IPS-15b (cell line): Measurements from ENCODE around the gene C14orf93.
A peak's percentile ranks its signal among the peaks of the same experiment; 100 is the strongest.
"Not testable (repeated sequence)": the region's sequence is repeated elsewhere in the genome, so short reads cannot be mapped to it uniquely, and the experiment has no call there.

ENCODE experiments used
- H3K27me3 ChIP-seq: one replicate; pipeline ENCODE4 v1.6.1; 2013; ENCODE audit warnings: low read length; ENCODE audit not compliant: control insufficient read depth, insufficient read depth
- H3K36me3 ChIP-seq: one replicate; pipeline ENCODE4 v1.6.1; 2013; ENCODE audit warnings: low read length; ENCODE audit not compliant: control insufficient read depth, insufficient read depth
- H3K4me1 ChIP-seq: one replicate; pipeline ENCODE4 v1.6.1; 2013; ENCODE audit warnings: mild to moderate bottlenecking, low read length; ENCODE audit not compliant: control insufficient read depth, insufficient read depth
- H3K4me3 ChIP-seq: one replicate; pipeline ENCODE4 v1.5.1; 2013; ENCODE audit warnings: low read depth, low read length
- H3K9ac ChIP-seq: one replicate; pipeline ENCODE4 v1.6.1; 2013; ENCODE audit warnings: low read depth, mild to moderate bottlenecking, low read length
- H3K9me3 ChIP-seq: one replicate; pipeline ENCODE4 v1.6.1; 2013; ENCODE audit warnings: mild to moderate bottlenecking, low read length; ENCODE audit not compliant: control insufficient read depth, insufficient read depth

C14orf93 gene

DNA sequence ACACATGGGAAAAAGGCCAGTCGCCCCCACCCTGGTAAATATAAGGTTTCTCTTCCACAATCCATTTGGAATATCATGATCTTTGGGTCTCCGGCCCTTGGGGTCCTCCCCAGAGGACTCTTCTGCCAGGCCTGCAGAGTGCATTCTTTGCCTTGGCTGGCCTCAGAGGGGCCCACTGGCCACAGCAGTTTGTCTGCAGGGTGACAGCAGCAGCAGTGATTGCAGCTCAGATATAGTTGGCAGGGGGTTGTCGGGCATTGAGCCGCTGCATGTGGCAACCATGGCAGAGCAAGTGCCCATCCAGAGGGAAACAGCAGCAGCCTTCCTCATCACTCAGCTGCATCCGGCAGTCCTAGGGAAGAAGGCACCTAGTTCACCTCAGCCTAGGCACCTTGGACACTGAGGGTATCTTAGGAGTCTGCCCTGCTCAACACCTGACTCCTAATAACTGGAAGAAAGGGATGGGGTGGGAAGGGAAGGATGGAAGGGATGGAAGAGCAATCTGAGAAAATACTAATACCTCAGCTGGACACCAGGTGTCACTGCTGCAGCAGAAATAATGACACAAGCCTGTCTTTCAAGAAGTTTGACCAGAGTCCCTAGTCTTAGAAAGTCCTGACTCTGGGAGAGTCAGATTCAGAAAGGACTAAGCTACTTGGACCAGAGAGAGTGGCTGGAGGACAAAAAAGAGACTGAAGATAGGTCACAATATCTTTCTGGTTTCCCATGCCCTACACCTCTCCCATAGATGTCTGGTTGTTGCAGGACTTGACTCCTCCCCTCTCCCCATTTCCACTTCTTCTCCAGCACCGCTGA, 36.5 kb downstream of the C14orf93 start:
- Histone ChIP-seq H3K27me3 (no peaks in the 10 kb centered on the region), H3K4me1 (peaks cover 18% of the 10 kb centered on the region), H3K4me3 (no peak overlapping the region), H3K9me3 (no peaks in the 10 kb centered on the region), H3K36me3 (peaks cover 23% of the 10 kb centered on the region), H3K9ac (no peak overlapping the region)

DNA sequence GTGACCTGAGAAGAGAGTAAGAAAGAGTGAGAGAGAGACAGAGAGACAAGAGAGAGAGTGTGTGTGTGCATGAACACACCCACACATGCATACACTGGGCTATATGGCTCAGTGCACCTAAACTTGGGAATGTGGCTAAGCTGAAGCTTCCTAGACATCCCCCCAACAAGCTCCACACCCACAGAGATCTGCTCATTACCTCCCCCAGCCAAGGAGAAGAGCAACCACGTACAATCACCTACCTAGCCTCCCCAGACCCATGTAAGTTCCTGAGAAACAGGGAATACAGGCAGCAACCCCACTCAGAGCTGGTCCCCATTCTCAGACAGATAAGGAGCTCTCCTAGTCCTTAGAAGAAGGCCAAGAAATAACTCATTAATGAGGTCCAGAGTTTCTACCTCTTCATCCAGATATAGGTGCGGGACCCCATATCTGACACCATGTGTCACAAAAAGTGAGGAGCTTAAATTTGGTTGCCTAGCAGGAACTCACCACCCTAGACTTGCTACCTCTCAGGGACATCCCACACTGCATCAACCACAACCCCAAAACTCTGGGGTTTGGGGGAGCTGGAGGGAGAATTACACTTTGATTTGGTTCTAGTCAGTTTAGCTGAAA, 37.5 kb downstream of the C14orf93 start:
- Histone ChIP-seq H3K9ac (no peak overlapping the region), H3K9me3 (no peaks in the 10 kb centered on the region), H3K36me3 (peaks cover 23% of the 10 kb centered on the region), H3K27me3 (no peaks in the 10 kb centered on the region), H3K4me3 (no peak overlapping the region), H3K4me1 (peaks cover 11% of the 10 kb centered on the region)

DNA sequence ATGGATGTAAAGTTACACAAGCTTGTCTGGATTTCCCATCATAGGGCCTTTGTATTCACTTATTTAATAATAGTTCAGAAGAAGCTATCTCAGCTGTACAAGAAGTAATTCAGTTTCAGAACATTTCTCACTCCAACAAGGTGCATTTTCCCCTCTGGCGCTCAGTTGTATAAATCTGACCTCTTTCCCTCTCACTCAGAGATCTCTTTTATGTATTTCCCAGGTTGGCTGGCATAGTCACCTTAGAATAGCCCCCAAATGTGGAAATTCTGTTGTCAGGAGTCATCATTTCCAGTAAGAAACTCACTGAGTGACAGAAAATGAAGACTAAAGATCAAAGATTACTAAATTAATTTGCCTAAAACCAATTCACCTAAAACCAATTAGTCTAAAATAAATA, 38.8 kb downstream of the C14orf93 start:
- H3K9ac ChIP-seq = no peak overlapping the region
- H3K4me3 ChIP-seq = no peak overlapping the region
- H3K9me3 ChIP-seq = no peaks in the 10 kb centered on the region
- H3K4me1 ChIP-seq = no peaks in the 10 kb centered on the region
- peaks cover 23% of the 10 kb centered on the region for H3K36me3 ChIP-seq
- H3K27me3 ChIP-seq = no peaks in the 10 kb centered on the region

GRCh38 chr14:22966783-22967269, 43.1 kb downstream of the C14orf93 start:
- Histone ChIP-seq H3K4me3 (no peak overlapping the region), H3K36me3 (no peaks in the 10 kb centered on the region), H3K9me3 (no peaks in the 10 kb centered on the region), H3K27me3 (no peaks in the 10 kb centered on the region), H3K9ac (no peak overlapping the region), H3K4me1 (no peaks in the 10 kb centered on the region)

DNA sequence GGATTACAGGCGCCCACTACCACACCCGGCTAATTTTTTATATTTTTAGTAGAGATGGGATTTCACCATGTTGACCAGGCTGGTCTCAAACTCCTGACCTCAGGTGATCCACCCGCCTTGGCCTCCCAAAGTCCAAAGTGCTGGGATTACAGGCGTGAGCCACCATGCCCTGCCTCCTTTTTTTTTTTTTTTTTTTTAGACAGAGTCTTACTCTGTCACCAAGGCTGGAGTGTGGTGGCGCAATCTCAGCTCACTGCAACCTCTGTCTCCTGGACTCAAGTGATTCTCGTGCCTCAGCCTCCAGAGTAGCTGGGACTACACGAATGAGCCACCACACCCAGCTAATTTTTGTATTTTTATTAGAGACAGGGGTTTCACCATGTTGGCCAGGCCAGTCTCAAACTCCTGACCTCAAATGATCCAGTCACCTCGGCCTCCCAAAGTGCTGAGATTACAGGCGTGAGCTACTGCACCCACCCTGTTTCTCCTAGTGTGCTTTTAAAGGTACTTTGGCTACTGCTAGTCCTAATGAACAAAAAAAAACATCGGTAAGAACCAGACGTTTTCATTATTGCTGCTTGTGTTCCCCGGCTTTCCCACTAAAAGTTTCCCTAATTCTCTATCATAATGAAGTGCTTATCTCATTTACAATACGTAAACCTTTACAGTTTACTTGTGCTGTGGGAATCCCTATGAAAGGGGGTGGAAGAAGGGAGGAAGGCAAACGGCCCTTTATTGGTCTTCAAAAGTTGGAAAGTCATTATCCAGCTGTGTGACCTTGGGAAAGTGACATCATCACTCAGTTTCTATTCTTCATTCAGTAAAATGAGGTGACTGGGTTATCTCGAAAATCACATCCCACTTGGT, 43.8 kb downstream of the C14orf93 start:
- not testable (repeated sequence) for H3K36me3 ChIP-seq, H3K4me3 ChIP-seq, H3K27me3 ChIP-seq, H3K9me3 ChIP-seq, H3K4me1 ChIP-seq, H3K9ac ChIP-seq

GRCh38 chr14:22962061-22962676, 47.8 kb downstream of the C14orf93 start:
- Histone ChIP-seq H3K4me3 (no peak overlapping the region), H3K9me3 (no peaks in the 10 kb centered on the region), H3K9ac (no peak overlapping the region), H3K4me1 (no peaks in the 10 kb centered on the region), H3K27me3 (no peaks in the 10 kb centered on the region), H3K36me3 (no peaks in the 10 kb centered on the region)

- Histone ChIP-seq H3K27me3 (no peaks in the 10 kb centered on the region), H3K4me1 (peaks cover 4% of the 10 kb centered on the region), H3K4me3 (peak overlapping the region; percentile 83), H3K36me3 (no peaks in the 10 kb centered on the region), H3K9me3 (no peaks in the 10 kb centered on the region), H3K9ac (peak overlapping the region; percentile 90)
Measured at GRCh38 chr14:22955702-22956569, 54.0 kb downstream of the C14orf93 start.

DNA sequence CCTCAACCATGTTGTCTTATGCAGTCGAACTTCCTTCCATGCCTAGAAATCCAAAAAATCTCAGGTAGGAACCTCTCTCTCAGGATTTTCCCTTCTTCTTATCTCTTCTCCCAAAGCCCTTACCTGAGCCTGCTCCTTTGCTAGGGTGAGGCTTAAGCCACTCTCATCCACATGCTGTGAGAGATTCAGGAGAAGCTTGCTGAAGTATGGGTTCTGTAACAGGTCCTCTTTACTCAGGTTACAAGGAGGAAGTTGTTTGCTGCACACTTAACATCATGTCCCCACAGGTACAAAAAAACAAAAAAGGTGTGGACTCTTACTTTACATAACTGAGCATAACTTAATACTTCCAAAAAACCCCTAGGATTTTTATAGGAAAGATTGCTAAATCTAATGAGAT, 57.5 kb downstream of the C14orf93 start:
- Histone ChIP-seq H3K36me3 (peaks cover 3% of the 10 kb centered on the region), H3K27me3 (no peaks in the 10 kb centered on the region), H3K9ac (no peak overlapping the region), H3K4me1 (peaks cover 4% of the 10 kb centered on the region), H3K9me3 (no peaks in the 10 kb centered on the region), H3K4me3 (no peak overlapping the region)

GRCh38 chr14:22951795-22952194, 58.1 kb downstream of the C14orf93 start:
- H3K9ac ChIP-seq, H3K27me3 ChIP-seq, H3K36me3 ChIP-seq, H3K4me1 ChIP-seq, H3K9me3 ChIP-seq, H3K4me3 ChIP-seq: not testable (repeated sequence)

DNA sequence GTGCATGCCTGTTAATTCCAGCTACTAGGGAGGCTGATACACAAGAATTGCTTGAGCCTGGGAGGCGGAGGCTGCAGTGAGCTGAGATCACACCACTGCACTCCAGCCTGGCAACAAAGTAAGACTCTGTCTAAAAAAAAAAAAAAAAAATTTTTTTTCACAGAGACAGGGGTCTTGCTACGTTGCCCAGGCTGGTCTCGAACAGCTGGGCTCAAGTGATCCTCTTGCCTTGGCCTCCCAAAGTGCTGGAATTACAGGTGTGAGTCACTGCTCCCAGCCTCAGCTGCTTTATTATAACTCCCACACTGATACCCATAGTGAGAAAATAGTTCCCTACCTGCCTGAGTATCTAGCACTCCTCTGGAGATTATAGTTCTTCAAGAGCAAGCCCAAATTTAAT, 64.3 kb downstream of the C14orf93 start:
- Histone ChIP-seq H3K9ac (no peak overlapping the region), H3K27me3 (no peaks in the 10 kb centered on the region), H3K36me3 (peaks cover 5% of the 10 kb centered on the region), H3K4me1 (no peaks in the 10 kb centered on the region), H3K9me3 (no peaks in the 10 kb centered on the region), H3K4me3 (no peak overlapping the region)

GRCh38 chr14:22939684-22940083, 70.3 kb downstream of the C14orf93 start:
- peaks cover 2% of the 10 kb centered on the region for H3K36me3 ChIP-seq
- no peak overlapping the region for H3K4me3 ChIP-seq
- no peaks in the 10 kb centered on the region for H3K9me3 ChIP-seq
- H3K9ac ChIP-seq = no peak overlapping the region
- no peaks in the 10 kb centered on the region for H3K27me3 ChIP-seq
- no peaks in the 10 kb centered on the region for H3K4me1 ChIP-seq
